Activated CD4-positive, alpha-beta T cell treated with anti-CD3 and anti-CD28 coated beads, Interleukin-2, amount 50 U/mL, for 1 hour (primary cell): ENCODE data around the gene DEPP1.

Source experiments
- DNase-seq: peaks from one replicate; pipeline ENCODE4 v3.0.0-alpha.2; 2020

The DEPP1 gene

DNA sequence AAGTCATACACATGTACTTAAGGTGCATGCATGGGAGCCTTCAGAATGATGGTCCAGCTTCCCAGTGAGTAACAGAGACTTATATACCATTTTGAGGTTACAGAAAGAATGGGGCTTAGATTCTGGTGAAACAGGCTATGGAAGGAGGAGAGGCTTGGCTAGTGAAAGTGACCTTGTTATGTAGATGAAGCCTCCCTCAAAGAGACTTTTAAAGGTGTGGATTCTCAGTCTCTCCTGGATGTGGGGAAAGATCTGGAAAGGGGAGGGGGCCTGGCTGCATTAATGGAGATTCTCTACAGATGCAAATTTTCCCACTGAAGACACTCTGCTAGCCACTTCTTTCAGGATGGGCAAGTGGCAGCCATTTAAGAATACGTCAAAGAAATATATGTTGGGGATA is 13.5 kb downstream of the DEPP1 start:
- DNase-seq = no peak

DNA sequence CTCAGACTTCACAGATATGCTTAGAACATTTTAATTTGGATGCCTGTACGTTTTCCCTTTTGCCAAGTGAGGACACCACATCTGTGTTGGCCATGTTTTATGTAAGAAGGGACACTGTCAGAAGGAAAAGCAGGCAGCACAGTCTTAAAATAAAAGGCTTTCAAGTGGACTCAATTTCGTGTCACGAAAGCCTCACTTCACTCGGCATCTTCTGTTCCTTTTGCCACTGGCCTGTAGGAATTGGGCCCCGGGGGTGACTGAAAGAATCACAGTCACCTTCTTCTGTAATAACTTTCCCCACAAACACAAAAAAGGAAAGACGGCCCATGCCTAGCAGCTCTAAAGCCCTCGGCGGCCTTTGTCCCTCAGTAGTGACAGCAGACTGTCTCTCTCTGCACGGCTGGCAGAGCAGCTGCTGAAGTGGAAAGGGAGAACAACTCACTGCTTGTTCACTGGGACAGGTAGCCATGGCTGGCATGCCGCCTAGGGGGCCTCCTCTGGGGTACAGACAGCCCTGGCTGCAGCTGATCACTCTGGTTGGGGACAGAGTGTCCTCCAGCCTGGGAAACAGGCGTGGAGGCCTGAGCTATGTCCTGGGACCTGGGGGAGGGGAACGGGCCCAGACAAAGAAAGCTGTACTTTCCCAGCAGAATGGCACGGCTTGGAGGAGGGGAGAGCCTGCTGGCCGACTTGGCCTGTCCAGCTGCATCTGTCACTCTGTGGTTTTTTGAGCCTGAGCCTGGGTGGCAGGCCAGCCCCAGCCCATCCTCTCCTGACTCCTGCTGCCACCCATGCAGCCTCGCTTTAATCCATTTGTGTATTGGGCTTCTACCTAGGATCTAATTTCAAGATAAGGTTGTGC is 14.6 kb downstream of the DEPP1 start:
- no peak for DNase-seq

DNA sequence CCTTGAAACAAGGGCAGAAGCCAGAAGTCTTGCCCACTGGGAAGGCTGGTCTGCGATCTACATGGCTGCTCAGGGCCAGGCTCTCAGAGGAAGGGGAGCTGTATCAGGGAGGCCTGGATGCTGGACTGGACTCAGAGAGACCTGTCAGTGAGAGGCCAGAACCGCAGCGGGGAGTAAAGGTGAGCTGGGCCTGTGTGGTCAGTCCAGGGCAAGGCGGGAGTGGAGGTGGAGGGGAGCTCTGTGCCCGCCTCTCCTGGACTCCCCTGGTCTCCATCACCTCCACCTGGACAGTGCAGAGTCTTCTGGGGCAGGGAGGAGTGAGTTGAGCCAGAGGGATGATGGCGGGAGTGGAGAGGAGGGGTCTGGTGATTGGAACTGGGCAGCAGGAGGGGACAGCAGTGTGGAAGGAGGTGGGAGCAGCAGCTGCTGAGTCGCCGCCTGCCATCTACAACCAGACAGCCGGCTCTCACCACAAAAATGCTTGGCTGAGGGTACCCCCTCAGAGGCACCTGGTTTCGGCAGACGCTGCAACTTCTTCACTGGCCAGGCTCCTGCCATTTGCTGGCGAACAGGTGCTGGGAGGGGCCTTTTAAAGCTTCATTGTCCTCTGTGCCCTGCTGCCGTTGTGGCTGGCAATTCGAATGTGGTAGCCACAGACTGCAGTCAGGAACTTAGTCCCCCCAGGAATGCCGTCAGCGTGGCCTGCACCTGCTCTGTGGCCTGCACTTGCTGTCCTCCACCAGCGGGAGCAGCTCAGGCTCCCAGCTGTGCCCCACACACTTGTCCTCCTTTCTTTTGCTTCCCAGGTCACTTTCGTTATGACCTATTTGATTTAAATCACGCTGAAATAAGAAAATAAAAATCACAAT is 15.5 kb downstream of the DEPP1 start:
- no peak for DNase-seq

DNA sequence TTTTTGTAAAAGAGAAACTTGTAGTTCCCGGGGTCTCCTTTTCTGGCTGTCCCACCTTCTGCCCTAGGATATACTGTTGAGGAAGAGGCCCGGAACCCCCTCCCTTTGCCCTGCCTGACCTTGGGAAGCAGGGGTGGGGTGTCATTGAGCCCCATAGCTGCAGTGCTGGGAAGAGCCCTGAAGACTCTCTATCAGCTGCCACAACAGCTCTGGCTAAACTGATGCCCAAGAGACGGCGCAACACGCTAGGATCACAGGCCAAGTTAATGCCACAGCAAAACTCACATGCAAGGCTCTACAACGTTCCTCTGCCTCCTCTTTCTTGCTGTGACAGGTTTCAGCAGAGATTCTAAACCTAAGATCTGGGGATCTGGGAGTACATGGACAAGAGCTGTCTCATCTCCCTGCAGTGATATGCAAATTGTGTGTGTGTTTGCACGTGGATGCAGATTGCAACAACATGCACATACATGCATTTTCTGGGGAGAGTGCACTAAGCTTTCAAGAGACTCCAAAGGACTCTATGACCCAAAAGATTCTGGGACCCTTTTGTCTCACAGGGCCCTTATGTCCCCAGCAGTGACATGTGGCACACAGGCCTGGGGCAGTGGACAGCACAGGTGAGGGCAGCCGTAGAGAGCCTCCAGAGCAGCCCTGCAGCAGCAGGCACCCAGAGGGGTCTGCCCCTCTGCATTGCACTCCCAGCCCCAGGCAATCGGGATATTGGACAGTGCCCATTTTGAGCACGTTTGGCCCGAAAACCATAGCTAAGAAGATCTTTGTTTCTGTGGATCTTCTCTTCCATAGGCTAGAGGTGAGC is 16.5 kb downstream of the DEPP1 start:
- DNase-seq = no peak

DNA sequence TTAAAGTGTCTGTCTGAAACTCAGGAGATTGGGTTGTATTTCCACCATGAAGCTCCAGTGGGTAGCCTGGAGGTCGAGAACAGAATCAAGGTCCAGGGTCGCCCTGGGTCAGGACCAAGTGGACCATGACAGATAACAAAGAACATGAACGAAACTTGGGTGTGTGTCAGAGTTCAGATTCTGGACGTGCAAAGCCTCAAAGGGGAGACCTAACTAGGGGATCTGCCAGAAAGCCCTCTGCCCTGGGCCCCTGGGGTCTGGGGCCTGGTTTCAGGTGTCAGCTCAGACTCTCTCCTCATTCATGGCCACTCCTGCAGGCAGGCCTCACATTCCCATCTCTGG is 17.4 kb downstream of the DEPP1 start:
- no peak for DNase-seq

DNA sequence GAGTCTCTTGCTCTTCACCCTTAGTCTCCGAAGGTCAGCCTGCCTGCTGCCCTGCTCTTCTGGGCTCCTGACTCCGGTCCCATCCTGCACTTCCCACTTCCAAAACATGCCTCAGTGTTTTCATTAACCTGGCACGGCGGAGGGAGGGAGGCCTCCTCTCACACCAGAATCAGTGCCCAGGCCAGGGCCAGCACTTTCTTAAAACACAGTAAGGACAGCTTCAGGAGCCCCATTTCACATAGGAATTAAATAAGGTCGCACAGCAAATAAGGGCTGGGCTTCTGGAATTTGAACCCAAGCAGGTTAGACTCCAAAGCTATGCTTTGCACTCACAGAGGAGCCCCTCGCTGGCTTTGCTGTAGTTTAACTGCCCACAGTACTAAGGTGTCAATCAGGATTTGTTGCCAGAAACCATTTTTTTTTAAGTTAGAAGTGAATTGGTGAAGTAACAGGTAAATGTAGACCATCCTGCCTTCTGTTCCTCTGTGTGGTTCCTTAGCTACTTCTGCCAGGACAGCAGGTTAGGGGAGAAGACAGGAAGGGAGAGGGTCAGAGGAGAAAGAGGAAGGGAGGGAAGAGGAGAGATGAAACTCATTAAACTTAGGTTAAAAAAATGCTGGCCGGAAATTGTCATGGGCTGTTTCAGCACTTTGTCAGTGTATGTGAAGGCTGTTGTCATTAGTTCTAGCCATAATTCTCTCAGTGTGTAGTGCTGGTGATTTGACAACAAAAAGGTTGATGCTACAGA is 18.0 kb downstream of the DEPP1 start:
- no peak for DNase-seq

DNA sequence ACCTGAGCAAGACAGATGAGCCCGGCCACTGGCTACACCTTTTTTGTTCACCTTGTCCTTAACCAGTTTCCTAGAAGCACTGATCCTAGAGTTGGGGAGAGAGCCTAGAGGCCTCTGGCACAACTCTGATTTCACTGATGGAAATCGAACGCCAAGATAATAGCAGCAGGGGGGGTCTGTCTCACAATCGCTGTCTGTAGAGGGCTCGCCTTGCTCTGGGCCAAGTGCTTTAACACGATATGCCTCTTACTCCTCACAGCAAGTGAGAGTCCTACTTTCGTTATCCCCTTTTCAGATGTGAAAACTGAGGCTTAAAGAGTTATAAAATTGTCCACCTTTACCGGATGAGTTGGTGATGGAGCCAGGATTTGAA is 18.5 kb downstream of the DEPP1 start:
- DNase-seq = no peak

DNA sequence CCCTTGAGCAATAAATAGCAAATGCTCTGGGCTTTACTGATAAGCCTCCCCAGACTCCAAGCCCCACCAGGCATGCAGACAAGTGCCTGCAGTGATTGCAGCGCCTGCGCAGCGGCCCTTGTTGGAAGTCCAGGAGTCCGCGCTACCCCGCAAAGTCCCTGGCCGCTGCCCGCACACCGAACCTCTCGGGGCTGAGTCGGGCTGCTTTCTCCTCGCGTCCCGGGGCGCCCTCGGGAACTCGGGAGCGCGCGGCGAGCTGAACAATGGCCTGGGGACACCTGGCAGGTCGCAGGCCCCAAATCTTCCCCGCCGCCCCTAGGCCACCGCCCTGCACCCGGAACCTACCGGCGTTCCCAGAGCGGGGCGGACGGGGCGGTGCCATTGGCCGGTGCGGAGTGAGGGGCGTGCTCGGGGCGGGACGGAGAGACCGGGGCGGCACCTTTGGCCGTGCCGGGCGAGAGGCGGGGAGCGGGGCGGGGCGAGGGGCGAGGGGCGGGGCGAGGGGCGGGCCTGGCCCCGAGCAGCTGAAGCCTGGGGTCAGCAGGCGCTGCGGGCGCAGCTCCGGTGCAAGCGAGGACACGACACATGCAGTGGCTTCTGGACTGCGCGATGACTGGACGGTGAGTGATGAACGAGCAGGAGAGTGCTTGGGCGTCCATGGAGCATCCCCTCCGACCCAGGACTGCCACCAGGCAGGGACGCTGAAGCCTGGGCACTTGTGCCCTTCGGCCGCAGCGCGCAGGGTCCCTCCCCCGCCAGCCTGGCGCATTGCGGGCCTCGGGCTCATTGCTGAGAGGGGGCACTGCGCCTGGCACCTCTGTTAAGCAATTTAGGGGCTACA is 19.1 kb downstream of the DEPP1 start, which contains the start of gene RASSF4:
Gene RASSF4 (plus strand): TSS at position 556 of the 841 bp plus-strand sequence. CDS start 10,401 bp downstream, outside the sequence.
- DNase-seq = peak; percentile 91

DNA sequence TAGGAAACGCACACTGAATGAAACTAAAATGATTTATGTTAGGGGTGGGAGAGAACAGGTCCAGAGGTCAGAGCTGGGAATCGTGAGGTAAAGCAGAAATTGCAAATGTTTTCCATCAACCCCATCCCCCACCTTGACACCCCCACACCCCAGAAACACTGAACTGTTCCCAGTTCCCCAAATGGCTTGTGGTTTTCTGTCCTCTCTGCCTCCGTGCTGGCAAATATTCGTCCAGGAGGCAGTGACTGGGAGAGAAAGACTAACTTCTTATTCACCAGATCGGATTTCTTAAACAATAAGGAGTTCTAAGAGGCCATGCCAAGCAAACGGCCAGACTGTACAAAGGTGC is 19.7 kb downstream of the DEPP1 start:
- no peak for DNase-seq

DNA sequence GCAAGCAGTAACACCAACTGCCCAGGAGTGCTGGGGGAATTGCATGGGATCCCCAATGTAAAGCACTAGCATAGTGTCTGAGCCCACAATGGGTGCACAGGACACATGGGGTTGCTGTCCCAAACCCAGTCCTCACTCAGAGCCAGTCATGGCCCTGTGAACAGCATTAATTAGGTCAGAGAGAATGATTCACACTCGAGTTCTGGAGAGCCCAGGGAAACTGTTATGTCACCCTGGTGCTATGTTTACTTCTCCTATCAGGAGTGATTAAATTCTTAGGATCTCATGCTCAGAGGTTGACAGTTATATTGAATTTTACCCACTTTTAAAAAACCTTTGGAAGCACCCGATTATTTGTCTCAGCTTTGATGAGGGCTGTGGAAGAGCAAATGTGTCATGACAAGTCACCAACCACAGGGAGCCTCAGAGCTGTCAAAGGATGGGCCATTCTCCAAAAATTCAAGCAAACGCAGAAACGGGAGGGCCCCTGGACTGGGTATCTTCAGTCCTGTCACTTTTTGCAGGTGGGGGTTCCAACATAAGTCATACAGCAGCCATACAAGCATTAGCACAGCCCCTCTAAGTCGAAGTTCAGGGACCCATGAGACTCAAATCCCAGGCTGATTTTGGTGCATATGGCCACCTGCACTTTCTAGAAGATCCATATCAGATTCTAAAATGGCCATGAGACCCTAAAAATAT is 20.3 kb downstream of the DEPP1 start:
- no peak for DNase-seq

DNA sequence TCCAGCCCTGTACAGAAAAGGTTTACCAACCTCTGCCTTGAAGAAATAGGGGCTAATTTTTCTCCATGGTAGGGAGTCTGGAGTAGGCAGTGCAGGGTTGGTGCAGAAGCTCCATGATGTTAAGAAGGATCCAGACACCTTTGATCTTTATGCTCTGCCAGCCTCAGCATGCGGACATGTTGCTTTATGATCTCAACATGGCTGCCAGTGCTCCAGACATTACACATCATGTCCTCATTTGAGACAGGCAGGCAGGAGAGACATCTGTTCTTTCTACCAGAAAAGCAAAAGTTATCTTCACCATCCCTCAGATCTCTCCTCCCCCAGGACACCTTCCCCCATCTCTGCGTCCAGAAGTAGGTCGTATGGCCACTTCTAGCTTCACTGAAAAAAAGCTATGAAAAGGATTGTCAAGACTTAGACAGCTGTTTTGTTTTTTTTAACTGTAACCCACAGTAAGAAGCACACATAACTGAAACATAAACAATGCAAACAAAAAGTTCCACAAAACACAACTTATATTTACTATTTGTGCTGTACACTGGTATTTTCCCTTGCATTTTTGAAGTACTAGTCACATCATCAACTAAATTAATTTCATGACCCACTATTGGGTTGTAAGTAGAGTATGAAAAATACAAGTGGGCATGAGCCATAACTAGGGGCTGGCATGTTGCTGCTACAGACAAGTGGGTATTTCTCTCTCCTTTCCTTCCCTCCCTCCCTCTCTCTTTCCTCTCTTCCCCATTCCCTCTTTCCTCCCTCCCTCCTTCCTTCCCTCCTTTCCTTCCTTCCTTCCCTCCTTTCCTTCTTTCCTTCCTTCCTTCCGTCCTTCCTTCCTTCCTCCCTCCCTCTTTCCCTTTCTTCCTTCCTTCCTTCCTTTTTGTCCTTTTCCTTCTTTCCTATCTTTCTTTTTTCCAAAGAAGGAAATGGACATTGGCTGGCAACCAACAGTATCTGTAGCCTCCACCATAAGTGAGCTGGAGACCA is 21.6 kb downstream of the DEPP1 start:
- DNase-seq = no peak

DNA sequence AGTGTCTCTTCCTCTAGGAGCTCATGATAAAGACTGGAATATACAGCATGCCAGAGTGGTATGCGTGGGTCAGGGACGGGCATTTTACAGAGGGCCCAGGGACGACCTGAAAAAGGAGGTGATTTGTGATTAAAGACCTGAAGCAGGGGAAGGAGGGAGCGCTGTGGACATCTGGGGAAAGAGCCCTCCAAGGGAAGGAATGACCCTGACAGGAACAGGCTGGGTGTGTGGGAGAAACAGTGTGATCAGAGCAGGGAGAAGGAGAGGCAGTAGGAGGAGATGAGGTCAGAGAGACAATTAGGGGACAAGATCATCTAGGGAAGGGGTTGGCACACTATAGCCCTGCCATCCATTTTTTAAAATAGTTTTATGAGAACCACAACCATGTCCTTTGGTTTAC is 22.4 kb downstream of the DEPP1 start:
- DNase-seq = no peak

DNA sequence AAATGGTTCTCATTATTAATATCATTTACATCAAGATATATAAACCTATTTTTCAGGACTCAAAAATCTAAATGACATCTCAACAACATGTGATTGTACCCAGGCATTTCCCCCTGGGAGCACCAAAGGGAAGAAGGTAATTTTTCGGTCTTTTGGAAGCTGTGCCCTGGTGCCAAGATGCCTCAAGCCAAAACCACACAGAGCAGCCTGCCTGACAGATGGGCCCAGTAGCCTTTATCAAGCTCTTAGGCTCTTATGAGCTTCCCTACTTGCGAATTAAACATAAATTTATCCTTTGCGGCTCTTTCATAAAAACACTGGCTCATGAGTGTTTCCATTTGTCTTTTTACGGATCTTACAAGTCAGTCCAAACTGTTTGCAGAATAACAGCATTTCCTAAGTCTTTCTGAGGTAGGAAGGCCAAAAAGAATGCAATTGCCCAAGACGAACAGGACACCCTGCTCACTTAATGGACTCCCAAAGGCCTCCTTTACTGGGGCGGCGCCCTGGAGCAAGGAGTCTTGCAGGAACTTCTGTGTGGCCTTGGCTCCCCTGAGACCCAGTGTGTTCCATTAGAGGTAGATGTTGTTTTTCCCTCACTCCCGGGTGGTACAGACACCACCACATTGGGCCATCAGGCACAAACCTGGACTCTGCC is 23.1 kb downstream of the DEPP1 start:
- no peak for DNase-seq

DNA sequence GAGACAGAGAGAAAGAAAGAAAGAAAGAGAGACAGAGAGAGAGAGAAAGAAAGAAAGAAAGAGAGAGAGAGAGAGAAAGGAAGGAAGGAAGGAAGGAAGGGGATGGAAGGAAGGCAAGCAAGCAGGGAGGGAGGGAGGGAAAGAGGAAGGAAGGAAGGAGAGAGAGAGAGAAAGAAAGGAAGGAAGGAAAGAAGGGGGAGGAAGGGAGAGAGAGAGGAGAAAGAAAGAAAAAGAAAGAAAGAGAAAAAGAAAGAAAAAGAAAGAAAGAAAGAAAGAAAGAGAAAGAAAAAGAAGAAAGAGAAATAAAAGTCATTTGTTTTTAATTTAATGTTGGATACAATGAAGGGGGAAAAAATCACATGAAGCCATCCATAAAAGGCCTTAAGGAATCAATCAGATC is 23.6 kb downstream of the DEPP1 start:
- DNase-seq = no peak

DNA sequence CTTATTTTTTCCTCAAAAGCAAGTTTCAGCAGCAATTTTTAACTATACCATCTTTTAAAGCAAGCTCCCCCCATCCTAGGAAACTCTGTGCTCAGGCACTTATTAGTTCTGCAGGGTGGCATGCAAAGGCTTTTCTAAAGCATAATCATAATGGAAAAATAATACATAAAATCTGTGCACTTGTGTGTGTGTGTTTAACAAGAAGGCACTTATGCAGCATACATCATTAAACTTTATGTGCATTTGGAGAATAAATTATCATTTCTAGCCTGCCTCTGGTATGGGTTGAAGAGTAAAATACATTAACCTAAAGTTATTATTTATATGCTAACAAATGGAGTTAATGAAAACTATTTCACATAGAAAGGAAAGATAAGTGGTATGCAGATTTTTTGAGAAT is 24.6 kb downstream of the DEPP1 start:
- no peak for DNase-seq

DNA sequence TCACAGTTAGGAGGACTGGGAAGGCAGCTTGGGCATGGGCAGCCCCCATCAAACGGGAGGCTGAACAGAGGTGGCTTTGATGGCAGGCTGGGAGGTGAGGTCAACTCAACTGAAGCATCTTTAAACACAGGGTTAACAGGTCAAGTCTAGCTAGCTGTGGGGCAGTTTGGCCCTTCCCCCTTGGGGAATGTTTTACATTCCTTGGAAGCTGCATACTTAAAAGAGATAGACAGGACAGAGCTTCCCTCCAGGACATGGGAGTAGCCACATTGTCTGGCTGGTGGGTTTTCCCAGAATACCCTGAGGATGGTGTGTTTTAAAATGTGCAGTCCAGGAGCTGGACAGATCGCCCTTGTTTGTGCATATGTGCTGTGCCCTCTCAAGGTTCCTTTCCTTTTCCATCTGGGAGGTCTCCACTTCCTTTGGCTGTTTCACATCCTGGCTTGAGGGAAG is 25.8 kb downstream of the DEPP1 start:
- no peak for DNase-seq

DNA sequence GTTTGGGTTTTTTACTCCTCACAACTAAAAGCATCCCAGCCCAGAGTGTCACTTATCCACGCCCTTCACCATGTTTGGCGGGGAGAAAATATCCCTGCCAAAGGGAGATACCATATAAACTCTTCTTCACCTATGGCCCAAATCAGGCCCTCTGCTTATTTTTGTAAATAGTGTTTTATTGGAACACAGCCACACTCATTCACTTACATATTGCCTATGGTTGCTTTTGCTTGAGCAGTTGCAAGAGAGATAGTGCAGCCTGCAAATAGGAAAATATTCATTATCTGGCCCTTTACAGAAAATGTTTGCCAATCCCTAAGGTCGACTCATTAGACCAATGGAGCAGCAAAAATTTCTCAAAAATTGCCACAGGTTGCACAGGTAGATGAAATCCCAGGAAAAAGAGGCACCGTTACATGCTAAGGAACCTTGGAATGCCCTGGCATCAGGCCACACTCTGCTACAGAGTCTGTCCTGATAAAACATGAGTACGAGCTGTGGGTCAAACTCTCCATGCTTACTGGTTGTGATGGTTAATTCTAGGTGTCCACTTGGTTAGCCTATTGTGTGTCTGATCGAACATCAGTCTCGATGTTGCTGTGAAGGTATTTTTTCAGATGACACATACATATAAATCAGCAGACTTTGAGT is 26.9 kb downstream of the DEPP1 start:
- no peak for DNase-seq
